Tongue (tissue), 2 donors: ENCODE measurements around the gene ACTR2. TPM values are rescaled to one million over a fixed set of nuclear protein-coding genes. Genes with fewer than 3 reads are reported as not detected.
"Not testable (repeated sequence)": the region's sequence is repeated elsewhere in the genome, so short reads cannot be mapped to it uniquely, and the experiment has no call there.

Experiments used
- DNase-seq: peaks from one replicate; pipeline ENCODE4 v3.0.0-alpha.2; 2015
- total RNA-seq: library from RNA; depleted of rRNA; stranded (reverse); fragments of >200 nt; gene quantifications from one replicate; pipeline ENCODE4 v1.2.3, GENCODE V29; 2014

The ACTR2 gene
- total RNA-seq, 1 donor from 2014 or later = 110 TPM

GRCh38 chr2:65314801-65315441, 87.3 kb downstream of the ACTR2 start:
- no peak for DNase-seq

DNA sequence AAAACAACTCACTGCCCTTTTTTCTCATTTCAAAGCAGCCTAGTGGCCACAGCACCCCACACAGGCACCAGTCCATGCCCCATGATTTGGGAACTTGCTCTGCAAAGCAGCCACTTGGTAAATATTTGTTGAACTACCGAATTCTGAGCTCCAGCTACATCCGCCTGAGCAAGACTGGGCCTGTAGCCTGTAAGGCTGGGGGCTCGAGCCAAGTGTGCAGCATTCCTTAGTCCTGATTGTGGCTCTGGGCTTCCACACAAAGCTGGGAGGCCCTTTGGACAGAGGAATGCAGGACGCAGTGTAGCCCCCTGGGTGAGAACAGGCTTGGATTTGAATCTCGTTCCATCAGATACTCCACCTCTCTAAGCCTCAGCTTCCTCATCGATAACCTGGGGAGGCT, 88.4 kb downstream of the ACTR2 start:
- peak; percentile 58 for DNase-seq

GRCh38 chr2:65317351-65317750, 89.7 kb downstream of the ACTR2 start:
- not testable (repeated sequence) for DNase-seq

DNA sequence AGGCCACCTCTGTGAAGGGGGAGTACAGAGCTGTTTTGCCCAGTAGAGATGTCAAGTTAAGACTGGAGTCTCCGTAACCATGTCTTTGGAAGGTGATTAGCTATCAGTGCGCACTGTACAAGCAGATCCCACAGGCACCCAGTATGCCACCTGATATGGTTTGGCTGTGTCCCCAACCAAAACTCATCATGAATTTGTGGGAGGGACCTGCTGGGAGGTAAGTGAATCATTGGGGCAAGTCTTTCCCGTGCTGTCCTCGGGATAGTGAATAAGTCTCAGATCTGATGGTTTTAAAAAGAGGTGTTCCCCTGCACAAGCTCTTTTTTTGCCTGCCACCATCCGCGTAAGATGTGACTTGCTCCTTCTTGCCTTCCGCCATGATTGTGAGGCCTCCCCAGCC, 90.2 kb downstream of the ACTR2 start:
- DNase-seq = no peak

DNA sequence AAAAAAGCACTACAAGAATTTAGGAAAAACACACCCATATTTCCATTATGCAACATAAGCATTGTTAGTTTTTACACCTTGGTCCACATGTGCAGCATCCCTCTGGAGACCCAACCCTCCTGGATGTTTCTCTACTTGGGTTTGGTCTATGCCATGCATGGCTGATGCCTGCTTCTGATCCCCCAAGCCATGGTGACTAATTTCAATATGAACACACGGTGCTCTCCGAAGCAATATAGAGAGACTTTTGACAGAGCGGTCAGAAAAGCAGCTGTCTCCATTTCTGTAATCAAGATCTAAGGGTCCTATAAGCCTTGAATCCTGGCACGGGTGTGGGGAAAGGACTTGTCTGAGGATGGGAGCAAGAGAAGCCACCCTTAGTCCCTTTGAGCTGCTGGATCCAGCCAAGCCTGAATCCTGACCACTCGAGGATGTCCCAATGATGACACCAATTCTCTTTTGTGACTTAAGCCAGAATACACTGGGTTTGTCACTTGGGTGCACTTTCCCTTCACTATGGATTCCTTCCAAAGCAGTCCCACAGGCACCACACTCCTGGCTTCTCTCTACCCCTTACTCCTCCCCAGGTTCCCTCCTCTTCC, 91.5 kb downstream of the ACTR2 start:
- DNase-seq = no peak

DNA sequence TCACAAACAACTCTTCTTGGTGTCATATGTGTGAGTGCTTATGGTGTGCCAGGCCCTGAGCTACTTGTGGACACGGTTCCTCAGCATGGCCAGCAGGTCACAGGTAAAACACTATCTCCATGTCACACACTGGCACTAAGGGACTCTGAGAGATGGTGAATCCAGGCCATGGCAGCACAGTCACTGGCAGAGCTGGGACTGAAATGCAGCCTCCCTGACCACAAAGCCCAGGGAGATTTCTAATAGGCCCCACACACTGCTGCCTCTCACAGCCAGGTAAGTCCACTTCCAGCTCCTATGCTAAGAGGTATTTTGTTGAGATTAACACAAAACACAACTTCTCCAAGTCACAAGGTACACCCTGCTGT, 92.0 kb downstream of the ACTR2 start:
- no peak for DNase-seq

- DNase-seq = peak; percentile 35
These were observed 92.6 kb downstream of the ACTR2 start for GRCh38 chr2:65320042-65320725.

Other genes with a start within 250 kb of the ACTR2 start
- 17.3 TPM for gene SLC1A4, start 238.4 kb upstream of the ACTR2 start, total RNA-seq
- 49.4 TPM for gene CEP68, start 171.4 kb upstream of the ACTR2 start, total RNA-seq
- gene RAB1A, start 97.7 kb upstream of the ACTR2 start, total RNA-seq = 86.9 TPM
- 25.8 TPM for gene SPRED2, start 204.8 kb downstream of the ACTR2 start, total RNA-seq